SK-N-SH treated with all-trans-retinoic acid at 6 μM for 48 hours (cell line): ENCODE results near the gene THSD7A.

Experiments
- BACH2 ChIP-seq: fragments of 250-450 bp; sonication (Bioruptor Pico); IDR thresholded peaks from 2 replicates; pipeline ENCODE4 v1.9.0; 2021; ENCODE audit warnings: mild to moderate bottlenecking, borderline replicate concordance
- TF ChIP-seq, protein P1 (sequence below): fragments of 250-450 bp; sonication (Bioruptor Pico); IDR thresholded peaks from 2 replicates; pipeline ENCODE4 v1.8.0; 2020; ENCODE audit warnings: mild to moderate bottlenecking, moderate library complexity, borderline replicate concordance

DNA sequence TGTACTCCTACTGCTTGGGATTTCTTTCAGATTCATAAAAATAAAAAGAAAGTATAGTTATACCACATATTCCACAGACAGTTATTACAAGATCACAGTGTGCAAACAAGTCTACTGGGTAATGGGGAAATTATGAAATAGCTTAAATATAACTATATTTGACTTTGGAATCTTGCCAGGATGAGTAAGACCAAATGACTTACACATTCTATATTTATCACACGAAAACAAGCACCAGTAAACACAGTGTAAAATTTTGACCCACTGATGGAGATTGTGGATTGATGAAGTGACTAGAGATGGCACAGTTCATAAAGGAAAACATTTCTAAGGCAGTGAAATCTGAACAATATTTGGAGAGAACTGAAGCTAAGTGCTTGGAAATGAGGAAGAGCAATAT lies 339.7 kb downstream of the THSD7A start:
- TF ChIP-seq BACH2, result no peak
- TF ChIP-seq, protein P1, sequence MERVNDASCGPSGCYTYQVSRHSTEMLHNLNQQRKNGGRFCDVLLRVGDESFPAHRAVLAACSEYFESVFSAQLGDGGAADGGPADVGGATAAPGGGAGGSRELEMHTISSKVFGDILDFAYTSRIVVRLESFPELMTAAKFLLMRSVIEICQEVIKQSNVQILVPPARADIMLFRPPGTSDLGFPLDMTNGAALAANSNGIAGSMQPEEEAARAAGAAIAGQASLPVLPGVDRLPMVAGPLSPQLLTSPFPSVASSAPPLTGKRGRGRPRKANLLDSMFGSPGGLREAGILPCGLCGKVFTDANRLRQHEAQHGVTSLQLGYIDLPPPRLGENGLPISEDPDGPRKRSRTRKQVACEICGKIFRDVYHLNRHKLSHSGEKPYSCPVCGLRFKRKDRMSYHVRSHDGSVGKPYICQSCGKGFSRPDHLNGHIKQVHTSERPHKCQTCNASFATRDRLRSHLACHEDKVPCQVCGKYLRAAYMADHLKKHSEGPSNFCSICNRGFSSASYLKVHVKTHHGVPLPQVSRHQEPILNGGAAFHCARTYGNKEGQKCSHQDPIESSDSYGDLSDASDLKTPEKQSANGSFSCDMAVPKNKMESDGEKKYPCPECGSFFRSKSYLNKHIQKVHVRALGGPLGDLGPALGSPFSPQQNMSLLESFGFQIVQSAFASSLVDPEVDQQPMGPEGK (CRISPR knock-in tag), result no peak
